PFSK-1 (cell line): Measurements from ENCODE around the gene FAM24A.

Experiments
- FOXP2 ChIP-seq: optimal IDR thresholded peaks from 2 replicates; pipeline ENCODE3; 2011; ENCODE audit warnings: borderline replicate concordance, control low read depth, inconsistent platforms; ENCODE audit not compliant: insufficient read depth; ENCODE audit errors: extremely low read length, extremely low read depth
- POLR2AphosphoS5 ChIP-seq: IDR thresholded peaks from 2 replicates; pipeline ENCODE4 v1.6.1; 2012; ENCODE audit warnings: low read depth, mild to moderate bottlenecking, control low read depth, low read length, moderate library complexity
- SIN3A ChIP-seq: IDR thresholded peaks from 2 replicates; pipeline ENCODE4 v1.6.1; 2012; ENCODE audit warnings: mild to moderate bottlenecking, low read length, moderate library complexity, borderline replicate concordance; ENCODE audit not compliant: insufficient read depth
- TAF1 ChIP-seq: IDR thresholded peaks from 2 replicates; pipeline ENCODE4 v1.6.1; 2012; ENCODE audit warnings: low read length, control low read depth, borderline replicate concordance; ENCODE audit not compliant: insufficient read depth
- TF ChIP-seq, protein P1 (sequence below), 2 experiments: IDR thresholded peaks; 2 replicates each; pipeline versions ENCODE4 v1.6.1 to v1.8.0; 2011 to 2012; ENCODE audit warnings: low read depth in 2 of 2, low read length in 2 of 2, control low read depth in 1 of 2, inconsistent platforms in 1 of 2, mild to moderate bottlenecking in 1 of 2, moderate library complexity in 1 of 2; ENCODE audit not compliant: insufficient read depth in 1 of 2

FAM24A gene

DNA sequence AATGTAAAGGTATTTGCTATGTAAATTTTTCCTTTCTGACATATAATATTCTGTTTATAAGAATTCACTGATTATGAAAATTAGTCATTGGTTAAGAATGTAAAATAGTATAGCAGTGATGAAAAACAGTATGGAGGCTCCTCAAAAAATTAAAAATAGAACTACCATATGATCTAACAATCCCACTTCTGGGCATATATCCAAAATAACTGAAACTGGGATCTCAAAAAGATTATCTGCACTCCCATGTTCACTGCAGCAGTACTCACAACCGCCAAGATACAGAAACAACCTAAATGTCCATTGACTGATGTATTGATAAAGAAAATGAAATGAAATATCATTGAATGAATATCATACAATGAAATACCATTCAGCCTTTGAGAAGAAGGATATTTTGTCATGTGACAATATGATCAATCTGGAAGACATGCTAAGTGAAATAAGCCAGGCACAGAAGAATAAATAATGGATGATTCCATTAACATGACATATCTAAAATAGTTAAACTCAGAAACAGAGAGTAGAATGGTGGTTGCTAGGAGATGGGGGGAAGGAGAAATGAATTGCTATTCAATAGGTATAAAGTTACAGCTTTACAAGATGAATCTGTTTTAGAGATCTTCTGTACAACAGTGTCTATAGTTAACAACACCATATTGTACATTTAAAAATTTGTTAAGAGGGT lies 29.6 kb downstream of the FAM24A start:
- TF ChIP-seq FOXP2 (no peak), TAF1 (no peak), POLR2AphosphoS5 (no peak), SIN3A (no peak)
- TF ChIP-seq, protein P1, sequence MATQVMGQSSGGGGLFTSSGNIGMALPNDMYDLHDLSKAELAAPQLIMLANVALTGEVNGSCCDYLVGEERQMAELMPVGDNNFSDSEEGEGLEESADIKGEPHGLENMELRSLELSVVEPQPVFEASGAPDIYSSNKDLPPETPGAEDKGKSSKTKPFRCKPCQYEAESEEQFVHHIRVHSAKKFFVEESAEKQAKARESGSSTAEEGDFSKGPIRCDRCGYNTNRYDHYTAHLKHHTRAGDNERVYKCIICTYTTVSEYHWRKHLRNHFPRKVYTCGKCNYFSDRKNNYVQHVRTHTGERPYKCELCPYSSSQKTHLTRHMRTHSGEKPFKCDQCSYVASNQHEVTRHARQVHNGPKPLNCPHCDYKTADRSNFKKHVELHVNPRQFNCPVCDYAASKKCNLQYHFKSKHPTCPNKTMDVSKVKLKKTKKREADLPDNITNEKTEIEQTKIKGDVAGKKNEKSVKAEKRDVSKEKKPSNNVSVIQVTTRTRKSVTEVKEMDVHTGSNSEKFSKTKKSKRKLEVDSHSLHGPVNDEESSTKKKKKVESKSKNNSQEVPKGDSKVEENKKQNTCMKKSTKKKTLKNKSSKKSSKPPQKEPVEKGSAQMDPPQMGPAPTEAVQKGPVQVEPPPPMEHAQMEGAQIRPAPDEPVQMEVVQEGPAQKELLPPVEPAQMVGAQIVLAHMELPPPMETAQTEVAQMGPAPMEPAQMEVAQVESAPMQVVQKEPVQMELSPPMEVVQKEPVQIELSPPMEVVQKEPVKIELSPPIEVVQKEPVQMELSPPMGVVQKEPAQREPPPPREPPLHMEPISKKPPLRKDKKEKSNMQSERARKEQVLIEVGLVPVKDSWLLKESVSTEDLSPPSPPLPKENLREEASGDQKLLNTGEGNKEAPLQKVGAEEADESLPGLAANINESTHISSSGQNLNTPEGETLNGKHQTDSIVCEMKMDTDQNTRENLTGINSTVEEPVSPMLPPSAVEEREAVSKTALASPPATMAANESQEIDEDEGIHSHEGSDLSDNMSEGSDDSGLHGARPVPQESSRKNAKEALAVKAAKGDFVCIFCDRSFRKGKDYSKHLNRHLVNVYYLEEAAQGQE (IDR thresholded peaks at IDR 0.05; ENCODE audit: insufficient read depth in 1 of 2, low read depth in 2 of 2, low read length in 2 of 2), result no peak

DNA sequence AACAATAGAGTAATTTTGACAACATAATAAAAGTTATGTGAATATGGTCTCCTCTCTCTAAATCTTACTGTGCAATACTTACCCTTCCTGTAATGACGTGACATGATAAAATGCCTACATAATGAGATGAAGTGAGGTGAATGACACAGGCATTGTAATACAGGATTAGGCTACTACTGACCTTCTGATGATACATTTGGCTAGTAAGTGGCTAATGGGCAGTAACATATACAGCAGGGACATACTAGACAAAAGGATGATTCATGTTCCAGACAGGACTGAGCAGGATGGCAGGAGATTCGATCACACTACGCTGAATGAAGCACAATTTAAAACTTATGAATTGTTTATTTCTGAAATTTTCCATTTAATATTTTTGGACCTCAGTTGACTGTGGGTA lies 38.9 kb downstream of the FAM24A start:
- TF ChIP-seq SIN3A (no peak), POLR2AphosphoS5 (no peak), FOXP2 (no peak), TAF1 (no peak)
- TF ChIP-seq, protein P1 (IDR thresholded peaks at IDR 0.05; ENCODE audit: insufficient read depth in 1 of 2, low read depth in 2 of 2, low read length in 2 of 2), result no peak

DNA sequence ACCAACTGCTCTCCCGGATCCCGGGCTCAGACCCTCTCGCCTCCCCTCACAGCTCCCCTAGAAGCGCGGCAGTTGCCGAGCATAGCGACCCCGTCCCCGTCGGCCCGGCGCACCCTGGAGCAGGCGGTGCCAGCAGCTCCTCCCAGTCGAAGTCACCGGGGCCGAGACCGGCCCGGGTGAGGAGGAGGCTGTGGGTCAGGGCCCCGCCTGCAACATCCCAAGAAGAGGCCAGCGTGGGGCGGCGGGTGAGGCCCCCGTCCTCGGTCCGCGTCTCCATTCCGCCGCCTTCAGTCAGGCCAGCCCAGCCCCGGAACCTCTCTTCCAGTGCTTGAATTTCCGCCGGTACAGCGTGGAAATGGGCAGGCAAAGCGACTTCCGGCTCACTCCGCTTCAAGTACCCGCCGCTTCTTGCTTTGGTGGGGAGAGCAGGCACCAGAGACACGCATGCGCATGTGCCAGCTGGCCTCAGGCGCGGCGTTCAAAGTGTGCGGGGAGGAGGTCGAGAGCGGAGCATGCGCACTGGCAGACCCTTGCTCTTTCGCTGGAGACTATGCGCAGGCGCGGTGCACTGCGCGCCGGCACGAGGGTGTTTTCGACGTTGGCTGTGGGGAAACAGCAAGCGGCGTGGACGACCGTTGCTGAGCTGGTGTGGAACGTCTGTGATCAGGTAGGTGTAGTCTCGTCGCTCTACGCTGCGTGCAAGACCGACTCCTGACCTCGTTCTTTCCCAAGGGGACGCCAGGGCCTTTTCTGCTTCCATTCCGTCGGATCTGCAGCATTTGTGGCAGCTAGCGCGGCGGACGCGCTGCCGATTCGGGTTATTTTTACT lies 43.7 kb downstream of the FAM24A start, which contains the start of gene C10orf88:
Gene C10orf88 (minus strand): TSS at position 326 of the 829 bp plus-strand sequence. CDS start 49 bp downstream, at position 277.
- TF ChIP-seq TAF1, result peak; percentile 67; the same call in 1 of the 2 replicates
- no peak for TF ChIP-seq FOXP2
- TF ChIP-seq, protein P1 (IDR thresholded peaks at IDR 0.05; ENCODE audit: insufficient read depth in 1 of 2, low read depth in 2 of 2, low read length in 2 of 2), result peak in 1 of 2 experiments; percentile 60; a peak in 2 of 4 replicates
- peak; percentile 60; the same call in 1 of the 2 replicates for TF ChIP-seq SIN3A
- TF ChIP-seq POLR2AphosphoS5, result peak; percentile 76

DNA sequence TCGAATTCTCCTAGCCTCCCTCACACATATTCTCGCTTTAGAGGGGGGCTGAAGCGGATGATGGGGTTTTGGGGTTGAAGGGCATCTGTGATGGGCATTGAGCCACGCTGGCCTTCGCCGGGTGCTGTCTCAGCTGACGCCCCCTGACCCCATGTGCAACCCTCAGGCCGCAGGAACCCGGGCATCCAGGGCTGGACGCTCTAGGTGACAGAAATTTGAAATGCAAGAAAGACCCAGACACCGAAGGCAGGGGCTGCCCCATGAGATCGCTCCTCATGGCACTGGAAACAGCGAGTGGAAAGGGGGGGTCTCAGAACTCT lies 44.3 kb downstream of the FAM24A start:
- TF ChIP-seq FOXP2 (no peak), SIN3A (no peak), TAF1 (no peak), POLR2AphosphoS5 (no peak)
- TF ChIP-seq, protein P1 (IDR thresholded peaks at IDR 0.05; ENCODE audit: insufficient read depth in 1 of 2, low read depth in 2 of 2, low read length in 2 of 2), result no peak
